H4 (cell line): ENCODE results near the gene UGGT1. TPM values are rescaled to one million over a fixed set of nuclear protein-coding genes. Genes with fewer than 3 reads are reported as not detected.

ENCODE experiments used
- DNase-seq: peaks from one replicate; pipeline ENCODE4 v3.0.0-alpha.2; 2015; ENCODE audit warnings: low spot score
- total RNA-seq: library from RNA; depleted of rRNA; stranded (reverse); fragments of >200 nt; shearing (Covaris generic); gene quantifications from 2 replicates; pipeline ENCODE4 v1.2.3, GENCODE V29; 2014; rRNA removed

The UGGT1 gene
- total RNA-seq, 1 experiment from 2014 or later: 45.6 TPM

DNA sequence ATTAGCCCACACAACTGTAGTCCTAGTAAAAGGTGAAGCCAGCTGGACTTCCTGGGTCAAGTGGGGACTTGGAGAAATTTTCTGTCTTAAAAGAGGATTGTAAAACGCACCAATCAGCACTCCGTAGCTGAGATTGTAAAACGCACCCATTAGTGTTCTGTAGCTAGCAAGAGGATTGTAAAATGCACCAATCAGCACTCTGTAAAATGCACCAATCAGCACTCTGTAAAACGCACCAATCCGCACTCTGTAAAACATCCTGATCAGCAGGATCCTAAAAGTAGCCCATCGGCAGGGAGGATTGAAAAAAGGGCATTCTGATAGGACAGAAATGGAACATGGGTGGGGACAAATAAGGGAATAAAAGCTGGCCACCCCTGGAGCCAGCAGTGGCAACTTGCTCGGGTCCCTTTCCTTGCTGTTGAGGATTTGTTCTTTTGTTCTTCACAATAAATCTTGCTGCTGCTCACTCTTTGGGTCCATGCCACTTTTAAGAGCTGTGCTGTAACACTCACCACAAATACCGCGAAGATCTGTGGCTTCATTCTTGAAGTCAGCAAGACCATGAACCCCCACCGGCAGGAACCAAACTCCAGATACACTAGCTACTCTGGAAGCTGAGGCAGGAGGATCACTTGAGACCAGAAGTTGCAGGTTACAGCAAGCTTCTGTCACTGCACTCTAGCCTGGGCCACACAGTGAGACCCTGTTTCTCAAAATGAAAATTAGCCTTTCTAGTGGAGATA, 125.1 kb downstream of the UGGT1 start:
- DNase-seq: no peak

- DNase-seq: peak; percentile 54
Observed at GRCh38 chr2:128217671-128218070, 126.7 kb downstream of the UGGT1 start.

GRCh38 chr2:128219891-128220290, 128.9 kb downstream of the UGGT1 start:
- no peak for DNase-seq

- no peak for DNase-seq
Observed at GRCh38 chr2:128227862-128228261, 136.9 kb downstream of the UGGT1 start.

- no peak for DNase-seq
Observed at GRCh38 chr2:128228894-128229293, 137.9 kb downstream of the UGGT1 start.

DNA sequence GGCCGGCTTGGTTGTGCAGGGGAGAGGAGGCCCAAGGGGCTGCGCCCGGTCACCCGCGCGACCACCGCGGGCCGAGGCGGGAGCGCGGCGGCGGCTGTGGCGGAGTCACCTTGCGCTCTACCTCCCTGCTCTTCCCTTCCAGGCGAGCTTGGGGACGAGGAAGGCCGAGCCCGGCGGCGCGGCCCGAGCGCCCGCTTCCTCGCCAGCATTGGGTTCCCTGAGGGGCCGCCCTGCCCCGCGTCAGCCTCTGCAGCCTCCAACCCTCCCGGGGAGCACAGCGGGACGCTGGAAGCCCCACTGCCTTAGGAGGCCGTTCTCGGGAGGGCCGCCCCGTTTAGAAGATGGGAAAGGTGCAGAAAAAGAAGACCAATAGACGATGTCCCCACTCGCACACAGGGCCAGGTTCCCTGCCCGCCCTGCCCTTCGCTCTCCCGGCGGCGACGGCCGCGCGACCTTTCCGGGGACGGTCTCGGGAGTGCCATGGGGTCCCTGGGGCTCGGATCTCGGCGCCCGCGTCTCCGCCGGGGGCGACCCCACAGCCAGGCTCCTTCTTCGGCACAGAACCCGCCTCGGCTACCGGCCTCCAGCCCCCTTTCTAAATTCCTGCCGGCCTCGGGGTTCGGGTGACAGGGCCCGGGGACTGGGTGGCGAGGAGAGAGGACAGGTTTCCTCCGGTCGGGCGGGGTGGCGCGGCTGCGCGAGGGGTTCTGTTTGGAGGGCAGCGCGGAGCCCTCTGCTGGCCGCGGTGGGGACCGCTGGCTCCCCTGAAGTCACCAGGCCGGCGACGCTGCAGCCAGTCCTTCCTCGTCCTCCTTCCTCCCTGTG, 142.2 kb downstream of the UGGT1 start:
- DNase-seq: peak; percentile 56

GRCh38 chr2:128233790-128234395, 142.9 kb downstream of the UGGT1 start:
- DNase-seq: no peak

DNA sequence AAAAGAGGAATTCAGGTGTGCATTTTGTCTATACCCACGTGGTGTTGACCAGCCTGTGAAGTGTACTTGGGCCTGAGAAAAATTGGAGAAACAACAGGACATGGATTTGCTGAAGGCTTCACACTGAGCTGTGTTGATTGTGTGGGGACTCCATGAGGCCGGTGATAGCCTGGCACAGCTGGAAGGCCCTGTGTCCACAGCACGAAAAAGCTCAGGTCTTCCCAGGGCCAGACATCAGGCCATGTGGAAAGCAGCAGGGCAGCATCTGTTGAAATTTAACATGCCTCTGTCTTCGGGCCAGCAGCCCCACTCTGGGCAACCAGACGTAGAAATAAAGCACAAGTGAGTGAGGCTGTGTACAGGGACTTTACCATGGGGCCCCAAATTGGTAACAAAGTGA, 143.6 kb downstream of the UGGT1 start:
- DNase-seq: no peak

GRCh38 chr2:128235581-128235980, 144.6 kb downstream of the UGGT1 start:
- DNase-seq: no peak

DNA sequence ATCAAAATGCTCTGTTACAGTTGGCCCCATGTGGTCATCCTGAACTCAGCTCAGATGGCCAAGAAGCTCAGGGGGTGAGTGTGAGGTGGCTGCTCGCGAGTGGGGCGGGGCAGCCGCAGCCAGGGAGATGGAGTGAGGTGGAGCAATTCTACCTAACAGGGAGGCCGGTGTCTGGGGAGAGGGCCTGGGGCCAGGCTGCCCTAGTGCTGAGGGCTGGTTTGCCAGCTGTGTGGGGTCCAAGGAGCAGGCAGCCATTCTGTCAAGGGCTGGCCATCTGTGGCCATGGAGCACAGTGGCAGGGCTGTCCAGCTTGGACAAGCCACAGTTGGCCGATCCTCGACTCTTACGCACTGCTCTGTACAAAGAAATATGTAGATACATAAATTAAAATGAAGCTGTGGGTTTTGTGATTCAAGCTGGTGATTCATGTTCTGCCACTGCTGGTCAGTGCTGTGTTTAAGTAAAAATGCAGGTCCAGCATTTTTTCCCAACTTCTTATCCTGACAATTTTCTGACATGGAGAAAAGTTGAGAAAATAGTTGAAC, 145.6 kb downstream of the UGGT1 start:
- no peak for DNase-seq

DNA sequence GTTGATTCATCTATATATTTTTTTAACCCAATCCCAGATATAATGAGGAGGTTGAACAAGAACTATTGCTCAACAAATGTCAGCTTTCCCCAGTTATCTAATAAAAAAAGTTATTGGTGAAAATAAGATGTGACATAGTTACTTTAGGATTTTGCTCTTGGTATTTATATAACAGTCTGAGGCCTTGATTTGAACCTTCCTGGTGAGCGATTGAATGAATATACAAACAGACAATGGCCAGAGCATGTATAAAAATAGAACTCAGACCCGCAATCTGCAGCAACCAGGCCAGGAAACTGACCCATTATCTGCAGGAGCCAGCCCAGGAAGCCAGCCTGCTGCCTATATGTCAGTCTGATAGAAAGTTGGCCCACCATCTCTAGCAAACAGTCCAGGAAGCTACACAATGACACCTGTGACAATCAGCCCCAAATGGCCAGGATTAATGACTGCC, 146.1 kb downstream of the UGGT1 start:
- DNase-seq: no peak

DNA sequence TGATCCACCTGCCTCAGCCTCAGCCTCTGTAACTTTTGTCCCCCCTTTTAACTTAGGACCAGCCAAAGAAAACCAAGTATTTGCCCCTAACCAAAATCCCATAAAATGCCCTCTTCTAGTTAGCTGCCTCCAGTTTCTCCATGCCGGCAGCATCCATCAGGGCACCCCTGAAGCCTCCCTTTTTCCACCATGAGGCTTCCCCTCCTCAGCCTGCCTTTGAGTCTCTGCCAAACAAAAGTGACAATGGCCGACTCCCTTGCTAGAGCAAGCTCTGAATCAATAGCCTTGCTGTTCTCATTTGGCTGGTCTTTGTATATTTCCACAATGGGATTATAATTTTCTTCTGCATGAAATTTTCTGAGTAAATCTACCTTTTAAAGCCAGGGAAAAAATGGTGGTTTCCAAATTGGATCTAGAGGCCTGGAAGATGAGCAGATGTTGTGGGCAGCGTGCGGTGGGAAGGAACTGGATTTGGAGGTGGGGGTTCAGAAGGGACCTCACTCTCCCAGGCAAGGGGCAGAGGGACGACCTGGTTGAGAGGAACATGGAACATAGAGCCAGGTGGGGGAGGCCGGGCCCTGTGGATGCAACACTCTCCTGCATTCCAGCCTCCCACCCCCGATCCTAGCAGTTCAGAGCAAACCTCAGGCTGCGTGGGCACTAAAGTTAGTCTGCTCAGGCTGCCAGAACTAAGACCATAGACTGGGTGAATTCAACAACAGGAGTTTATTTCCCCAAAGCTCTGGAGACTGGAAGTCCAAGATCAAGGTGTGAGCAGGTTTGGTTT, 147.1 kb downstream of the UGGT1 start:
- no peak for DNase-seq

- DNase-seq: no peak
Observed at GRCh38 chr2:128241896-128242295, 150.9 kb downstream of the UGGT1 start.

Other genes starting within 250 kb of the UGGT1 start
- gene POLR2D, start 233.0 kb upstream of the UGGT1 start, total RNA-seq: 21.2 and 23.8 TPM in 2 replicates
- gene AMMECR1L, start 205.2 kb upstream of the UGGT1 start, total RNA-seq: 11.8 and 13.9 TPM in 2 replicates
- 15.5 and 16.5 TPM in 2 replicates for gene SAP130, start 63.1 kb upstream of the UGGT1 start, total RNA-seq
- gene HS6ST1, start 227.7 kb downstream of the UGGT1 start, total RNA-seq: 20.3 and 25.3 TPM in 2 replicates